SW480 (cell line): ENCODE data around the gene ZRANB2.

ENCODE experiments used
- DNase-seq: peaks from one replicate; pipeline ENCODE4 v3.0.0-alpha.2; 2016; ENCODE audit warnings: low spot score

Gene ZRANB2

DNA sequence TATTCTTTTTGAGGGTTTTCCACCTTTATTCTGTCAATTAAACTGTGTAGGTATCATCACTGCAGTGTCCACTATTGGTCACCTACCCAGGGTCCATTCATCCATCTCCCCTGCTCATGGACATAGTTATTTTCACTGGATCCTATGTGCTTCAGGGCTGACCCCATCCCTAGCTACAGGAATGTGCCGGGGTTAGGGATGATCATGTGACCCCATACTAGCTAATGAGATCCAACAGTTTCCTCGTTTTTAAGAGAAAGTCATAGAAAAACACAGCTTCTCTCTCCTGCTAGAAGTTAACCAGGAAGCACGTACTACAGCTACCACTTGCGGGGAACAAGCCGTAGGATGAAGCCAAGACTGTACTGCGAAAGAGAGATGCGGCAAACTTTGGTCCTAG, 52.8 kb downstream of the ZRANB2 start:
- DNase-seq, result no peak

DNA sequence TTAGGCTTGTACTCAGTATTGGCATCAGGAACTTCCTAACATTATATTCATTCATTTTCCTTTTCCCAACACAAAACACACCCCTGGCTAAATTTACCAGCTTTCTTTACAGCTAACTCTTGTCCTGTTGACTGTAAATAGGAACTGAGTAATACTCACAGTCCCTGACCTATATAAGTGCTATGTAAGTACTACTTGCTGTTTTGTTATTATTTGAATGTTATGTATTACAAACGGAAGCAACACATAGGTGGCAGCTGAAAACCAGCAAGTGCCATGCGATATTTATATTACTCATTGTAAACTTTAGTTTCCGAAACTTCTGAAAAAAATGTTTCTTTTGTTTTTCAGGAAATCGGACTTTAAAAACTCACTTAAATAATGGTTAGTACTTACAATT, 54.7 kb downstream of the ZRANB2 start:
- no peak for DNase-seq

DNA sequence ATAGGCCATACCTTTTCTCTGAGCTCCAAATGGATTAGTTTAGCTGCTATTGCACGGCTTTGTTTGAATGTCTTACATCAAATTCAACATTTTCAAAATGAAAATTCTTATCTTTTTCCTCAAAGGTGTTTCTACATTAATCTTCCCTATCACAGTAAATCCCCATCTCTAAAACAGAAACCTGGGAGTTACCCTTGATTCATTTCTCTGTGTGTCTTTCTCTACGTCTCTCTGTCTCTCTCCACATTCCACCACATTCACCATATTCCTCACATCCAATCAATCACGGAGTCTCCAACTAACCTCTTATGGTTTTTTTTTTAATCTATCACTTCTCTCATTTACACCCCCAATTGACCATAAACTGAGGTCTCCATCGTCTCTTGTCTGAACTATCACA, 57.3 kb downstream of the ZRANB2 start:
- no peak for DNase-seq

DNA sequence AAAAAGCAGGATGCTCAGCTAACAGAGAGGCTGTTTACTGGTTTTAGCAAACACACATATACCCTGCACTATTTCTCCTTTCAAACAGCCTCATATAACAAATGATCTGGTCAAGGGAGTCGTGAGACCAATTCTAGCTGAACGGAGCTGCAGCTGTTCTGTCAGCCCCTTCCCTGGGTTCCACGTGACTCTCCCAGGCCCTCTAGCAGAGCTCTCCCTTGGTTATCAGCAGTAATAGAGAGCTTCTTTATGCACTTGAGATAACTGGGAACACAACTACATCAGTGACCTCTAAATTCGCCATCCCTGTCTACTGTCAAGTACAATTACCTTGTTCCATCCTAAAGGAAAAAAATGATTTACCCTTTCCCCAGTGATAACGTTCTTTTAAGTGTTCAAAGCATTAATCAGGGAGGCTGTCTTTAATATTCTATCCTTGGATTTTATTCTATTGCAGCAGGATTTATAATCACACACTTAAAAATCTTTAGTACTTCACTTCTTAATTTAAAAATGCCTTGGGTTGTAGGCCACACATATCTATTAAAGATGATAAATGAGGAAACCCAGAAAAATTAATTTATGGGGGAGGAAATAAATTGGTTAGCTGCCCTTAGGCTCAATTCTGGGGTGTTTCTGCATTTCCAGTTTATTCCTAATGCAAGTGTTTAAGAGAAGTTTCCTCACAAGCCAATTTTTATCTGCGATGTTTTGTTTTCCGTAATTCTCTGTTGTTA, 61.4 kb downstream of the ZRANB2 start:
- DNase-seq, result no peak

GRCh38 chr1:71018791-71019190, 62.0 kb downstream of the ZRANB2 start:
- no peak for DNase-seq

DNA sequence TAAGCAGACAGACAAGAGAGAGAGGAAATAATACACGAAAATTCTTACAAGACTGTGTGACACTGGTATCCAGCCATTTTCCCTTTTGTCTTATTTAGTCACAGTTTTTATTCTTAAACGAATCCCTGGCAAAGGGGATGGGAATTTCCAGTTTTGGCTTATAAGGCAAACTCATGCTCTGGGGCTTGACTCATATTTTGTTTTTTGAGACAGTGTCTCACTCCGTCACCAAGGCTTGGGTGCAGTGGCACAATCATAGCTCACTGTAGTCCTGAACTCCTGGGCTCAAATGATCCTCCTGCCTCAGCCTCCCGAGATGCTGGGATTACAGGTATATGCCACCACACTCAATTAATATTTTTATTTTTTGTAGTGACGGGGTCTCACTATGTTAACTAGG, 65.1 kb downstream of the ZRANB2 start:
- DNase-seq, result no peak

GRCh38 chr1:71014178-71014579, 66.7 kb downstream of the ZRANB2 start:
- DNase-seq, result peak; percentile 19
